Measurements from ENCODE around the gene B9D1.

B9D1 gene

GRCh38 chr17:19368229-19368628 is 5.7 kb upstream of the B9D1 start:
- Histone ChIP-seq H3K79me2 (ENCODE audit: insufficient read depth, low read depth) (no peaks in the 10 kb centered on the region), H3K4me1 (ENCODE audit: low read depth, poor library complexity, severe bottlenecking) (peaks cover 1% of the 10 kb centered on the region), H3K9ac (no peak overlapping the region), H3K36me3 (ENCODE audit: insufficient read depth) (no peaks in the 10 kb centered on the region), H3K27me3 (ENCODE audit: insufficient read depth, low read depth) (no peaks in the 10 kb centered on the region), H2AFZ (ENCODE audit: low read depth) (no peak overlapping the region), H3K4me3 (IDR thresholded peaks at IDR 0.05; ENCODE audit: insufficient read depth, low read depth, low read length) (no peak overlapping the region), H4K20me1 (ENCODE audit: insufficient read depth) (no peaks in the 10 kb centered on the region), H3K4me2 (no peak overlapping the region), H3K27ac (no peak overlapping the region)
- TF ChIP-seq CTCF (conservative IDR thresholded peaks at IDR 0.05; ENCODE audit: low read depth, low read length): no peak

GRCh38 chr17:19366637-19366972 is 4.1 kb upstream of the B9D1 start:
- Histone ChIP-seq H4K20me1 (ENCODE audit: insufficient read depth) (no peaks in the 10 kb centered on the region), H3K36me3 (ENCODE audit: insufficient read depth) (no peaks in the 10 kb centered on the region), H3K27me3 (ENCODE audit: insufficient read depth, low read depth) (no peaks in the 10 kb centered on the region), H2AFZ (ENCODE audit: low read depth) (no peak overlapping the region), H3K4me2 (no peak overlapping the region), H3K9ac (no peak overlapping the region), H3K4me3 (IDR thresholded peaks at IDR 0.05; ENCODE audit: insufficient read depth, low read depth, low read length) (no peak overlapping the region), H3K27ac (no peak overlapping the region), H3K4me1 (ENCODE audit: low read depth, poor library complexity, severe bottlenecking) (peaks cover 6% of the 10 kb centered on the region), H3K79me2 (ENCODE audit: insufficient read depth, low read depth) (no peaks in the 10 kb centered on the region)
- no peak for TF ChIP-seq CTCF (conservative IDR thresholded peaks at IDR 0.05; ENCODE audit: low read depth, low read length)

- H4K20me1 ChIP-seq (ENCODE audit: insufficient read depth): no peaks in the 10 kb centered on the region
- peaks cover 8% of the 10 kb centered on the region for H3K4me1 ChIP-seq (ENCODE audit: low read depth, poor library complexity, severe bottlenecking)
- H2AFZ ChIP-seq (ENCODE audit: low read depth): no peak overlapping the region
- no peaks in the 10 kb centered on the region for H3K79me2 ChIP-seq (ENCODE audit: insufficient read depth, low read depth)
- no peaks in the 10 kb centered on the region for H3K27me3 ChIP-seq (ENCODE audit: insufficient read depth, low read depth)
- H3K9ac ChIP-seq: no peak overlapping the region
- no peak overlapping the region for H3K4me2 ChIP-seq
- TF ChIP-seq CTCF (conservative IDR thresholded peaks at IDR 0.05; ENCODE audit: low read depth, low read length): no peak
- H3K27ac ChIP-seq: no peak overlapping the region
- no peaks in the 10 kb centered on the region for H3K36me3 ChIP-seq (ENCODE audit: insufficient read depth)
- H3K4me3 ChIP-seq (IDR thresholded peaks at IDR 0.05; ENCODE audit: insufficient read depth, low read depth, low read length): no peak overlapping the region
These were observed 3.5 kb upstream of the B9D1 start for GRCh38 chr17:19365833-19366636.

GRCh38 chr17:19365499-19365817 is 2.9 kb upstream of the B9D1 start:
- no peak overlapping the region for H2AFZ ChIP-seq (ENCODE audit: low read depth)
- no peaks in the 10 kb centered on the region for H3K27me3 ChIP-seq (ENCODE audit: insufficient read depth, low read depth)
- H3K36me3 ChIP-seq (ENCODE audit: insufficient read depth): no peaks in the 10 kb centered on the region
- no peaks in the 10 kb centered on the region for H3K79me2 ChIP-seq (ENCODE audit: insufficient read depth, low read depth)
- TF ChIP-seq CTCF (conservative IDR thresholded peaks at IDR 0.05; ENCODE audit: low read depth, low read length): no peak
- H3K4me3 ChIP-seq (IDR thresholded peaks at IDR 0.05; ENCODE audit: insufficient read depth, low read depth, low read length): no peak overlapping the region
- no peaks in the 10 kb centered on the region for H4K20me1 ChIP-seq (ENCODE audit: insufficient read depth)
- no peak overlapping the region for H3K27ac ChIP-seq
- no peak overlapping the region for H3K9ac ChIP-seq
- peaks cover 8% of the 10 kb centered on the region for H3K4me1 ChIP-seq (ENCODE audit: low read depth, poor library complexity, severe bottlenecking)
- H3K4me2 ChIP-seq: no peak overlapping the region

Measured in KMS-11 (cell line).